Esophagus muscularis mucosa (tissue), 4 donors: ENCODE data around the gene GYPC. TPM values are rescaled to one million over a fixed set of nuclear protein-coding genes. Genes with fewer than 3 reads are reported as not detected.

Source experiments
- DNase-seq: peaks from one replicate; pipeline ENCODE4 v3.0.0-alpha.2; 2017; ENCODE audit errors: extremely low spot score
- H3K27ac ChIP-seq, 4 donors: fragments of 200-600 bp; sonication (generic); replicated peaks in 1 of 4; 1 replicate in 3 of 4; 2 replicates in 1 of 4; pipeline ENCODE4 v1.5.1; 2016 to 2019; ENCODE audit warnings: mild to moderate bottlenecking in 1 of 4
- H3K27me3 ChIP-seq, 4 donors: fragments of 200-600 bp; sonication (generic); one replicate each; pipeline versions ENCODE4 v1.5.1 to v1.6.0; 2016 to 2019
- H3K36me3 ChIP-seq, 4 donors: fragments of 200-600 bp; sonication (generic); one replicate each; pipeline ENCODE4 v1.5.1; 2016 to 2019
- H3K4me1 ChIP-seq, 4 donors: fragments of 200-600 bp; sonication (generic); one replicate each; pipeline ENCODE4 v1.5.1; 2016 to 2019
- H3K4me3 ChIP-seq, 4 donors: fragments of 200-600 bp; sonication (generic); 1 replicate in 2 of 4; 2 replicates in 2 of 4; pipeline ENCODE4 v1.5.1; 2016 to 2019; ENCODE audit warnings: mild to moderate bottlenecking in 4 of 4, moderate library complexity in 1 of 4
- H3K9me3 ChIP-seq, 4 donors: fragments of 200-600 bp; sonication (generic); 1 replicate in 3 of 4; 2 replicates in 1 of 4; pipeline ENCODE4 v1.5.1; 2016 to 2019
- EP300 ChIP-seq: sonication (generic); formaldehyde crosslinking; IDR thresholded peaks from one replicate; pipeline ENCODE4 v1.6.1; 2017; ENCODE audit warnings: antibody characterized with exemption
- POLR2A ChIP-seq: fragments of 450-650 bp; IDR thresholded peaks from one replicate; pipeline ENCODE4 v1.6.1; 2017; ENCODE audit warnings: antibody characterized with exemption, moderate library complexity, mild to moderate bottlenecking, low read depth
- POLR2AphosphoS5 ChIP-seq, 2 donors: sonication (generic); formaldehyde crosslinking; IDR thresholded peaks; one replicate each; pipeline ENCODE4 v1.6.1; 2017; ENCODE audit warnings: antibody characterized with exemption in 2 of 2
- WGBS: methylation state at CpG from one replicate; pipeline ENCODE4 v1.1.5; 2018; 5-methylcytosine and 5-hydroxymethylcytosine counted together
- intact Hi-C: fragments of 100-400 bp; cut with DNase I; formaldehyde crosslinking; loops from one replicate; pipeline ENCODE4 v1.15.1; 2023
- total RNA-seq, 4 donors: library from RNA; depleted of rRNA; stranded (reverse); fragments of >200 nt; gene quantifications; one replicate each; pipeline versions ENCODE4 v1.1.0 to v1.2.1, GENCODE V29; 2016
- TF ChIP-seq, protein P1 (sequence below), 3 experiments: fragments of 200-600 bp in 2 of 3; fragments of 450-650 bp in 1 of 3; sonication (generic) in 2 of 3; IDR thresholded peaks; one replicate each; pipeline ENCODE4 v1.5.1; 2017 to 2019; ENCODE audit warnings: antibody characterized with exemption in 3 of 3, mild to moderate bottlenecking in 2 of 3, moderate library complexity in 1 of 3

GYPC gene
- total RNA-seq, 4 donors from 2014 or later = 119 to 197 (median 167) TPM

DNA sequence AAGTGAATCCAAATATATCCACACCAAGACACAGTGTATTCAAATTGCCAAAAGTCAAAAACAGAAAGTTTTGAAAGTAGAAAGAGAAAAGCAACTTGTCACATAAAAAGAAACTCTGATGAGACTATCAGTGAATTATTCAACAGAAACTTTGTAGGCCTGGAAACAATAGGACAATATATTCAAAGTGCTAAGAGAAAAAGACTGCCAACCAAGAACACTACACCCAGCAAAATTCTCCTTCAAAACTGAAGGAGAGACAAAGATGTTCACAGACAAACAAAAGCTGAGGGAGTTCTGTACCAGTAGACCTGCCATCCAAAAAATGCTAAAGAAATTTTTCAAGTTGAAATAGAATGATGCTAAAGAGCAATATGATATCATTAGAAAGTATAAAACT is 69.6 kb downstream of the GYPC start:
- intact Hi-C loops = no loop called here
- no peak overlapping the region for H3K27ac ChIP-seq
- H3K27me3 ChIP-seq = no peaks in the 10 kb centered on the region
- H3K9me3 ChIP-seq = peaks cover 0 to 17% (median 13%) of the 10 kb centered on the region in 4 donors
- H3K36me3 ChIP-seq = no peaks in the 10 kb centered on the region
- no peak for DNase-seq
- TF ChIP-seq POLR2AphosphoS5 (IDR thresholded peaks at IDR 0.05) (no peak), EP300 (no peak), POLR2A (no peak)
- TF ChIP-seq, protein P1, sequence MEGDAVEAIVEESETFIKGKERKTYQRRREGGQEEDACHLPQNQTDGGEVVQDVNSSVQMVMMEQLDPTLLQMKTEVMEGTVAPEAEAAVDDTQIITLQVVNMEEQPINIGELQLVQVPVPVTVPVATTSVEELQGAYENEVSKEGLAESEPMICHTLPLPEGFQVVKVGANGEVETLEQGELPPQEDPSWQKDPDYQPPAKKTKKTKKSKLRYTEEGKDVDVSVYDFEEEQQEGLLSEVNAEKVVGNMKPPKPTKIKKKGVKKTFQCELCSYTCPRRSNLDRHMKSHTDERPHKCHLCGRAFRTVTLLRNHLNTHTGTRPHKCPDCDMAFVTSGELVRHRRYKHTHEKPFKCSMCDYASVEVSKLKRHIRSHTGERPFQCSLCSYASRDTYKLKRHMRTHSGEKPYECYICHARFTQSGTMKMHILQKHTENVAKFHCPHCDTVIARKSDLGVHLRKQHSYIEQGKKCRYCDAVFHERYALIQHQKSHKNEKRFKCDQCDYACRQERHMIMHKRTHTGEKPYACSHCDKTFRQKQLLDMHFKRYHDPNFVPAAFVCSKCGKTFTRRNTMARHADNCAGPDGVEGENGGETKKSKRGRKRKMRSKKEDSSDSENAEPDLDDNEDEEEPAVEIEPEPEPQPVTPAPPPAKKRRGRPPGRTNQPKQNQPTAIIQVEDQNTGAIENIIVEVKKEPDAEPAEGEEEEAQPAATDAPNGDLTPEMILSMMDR (IDR thresholded peaks at IDR 0.05) = no peak
- H3K4me3 ChIP-seq = no peak overlapping the region
- peaks cover 0 to 7% (median 2%) of the 10 kb centered on the region in 4 donors for H3K4me1 ChIP-seq

DNA sequence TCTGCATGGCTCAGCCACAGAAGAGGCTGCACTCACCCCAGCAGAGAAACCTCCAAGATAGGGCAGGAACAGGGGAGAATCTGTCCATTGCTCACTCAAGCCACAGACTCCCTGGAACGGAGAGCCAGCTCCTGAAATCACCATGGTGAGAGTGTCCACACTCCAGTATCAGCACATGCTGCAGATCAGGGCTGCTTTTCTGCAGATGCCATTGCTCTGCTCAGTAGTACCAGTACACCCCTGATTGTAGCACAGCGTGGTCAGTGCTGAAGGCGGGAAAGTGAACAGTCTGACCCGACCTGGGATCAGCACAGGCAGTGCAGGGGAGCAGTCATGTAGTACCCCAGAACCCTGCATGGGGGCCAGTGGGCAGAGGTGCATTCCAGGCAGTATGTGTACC is 73.9 kb downstream of the GYPC start:
- intact Hi-C loops = no loop called here
- Histone ChIP-seq H3K27me3 (no peaks in the 10 kb centered on the region), H3K4me1 (no peaks in the 10 kb centered on the region), H3K9me3 (peaks cover 0 to 12% (median 8%) of the 10 kb centered on the region in 4 donors), H3K4me3 (no peak overlapping the region), H3K36me3 (no peaks in the 10 kb centered on the region), H3K27ac (no peak overlapping the region)
- peak; percentile 74 for DNase-seq
- TF ChIP-seq POLR2AphosphoS5 (IDR thresholded peaks at IDR 0.05) (no peak), POLR2A (no peak), EP300 (no peak)
- TF ChIP-seq, protein P1 (IDR thresholded peaks at IDR 0.05) = no peak
- WGBS = 75% methylated on average over 3 of the region's 4 CpGs

DNA sequence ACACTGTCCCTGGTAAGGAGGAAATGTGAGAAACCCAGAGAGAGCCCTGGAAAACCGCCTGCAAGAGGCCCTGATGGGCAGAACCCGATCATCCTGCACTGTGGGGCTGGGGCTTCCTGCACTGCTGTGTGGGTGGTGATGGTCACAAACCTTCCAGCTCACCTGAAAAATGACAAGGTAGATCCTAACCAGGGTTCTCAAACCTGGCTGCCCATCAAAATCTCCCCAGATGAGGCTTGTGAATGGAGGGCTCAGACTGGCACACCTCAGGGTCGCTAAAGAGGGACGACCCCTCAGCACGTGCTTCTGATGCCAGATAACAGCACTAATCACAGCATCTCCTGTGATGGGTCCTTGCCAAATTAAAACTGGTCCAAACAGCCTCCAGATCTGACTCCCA is 74.7 kb downstream of the GYPC start:
- H3K36me3 ChIP-seq = no peaks in the 10 kb centered on the region
- no peak for TF ChIP-seq POLR2AphosphoS5 (IDR thresholded peaks at IDR 0.05)
- no peak for TF ChIP-seq POLR2A
- TF ChIP-seq, protein P1 (IDR thresholded peaks at IDR 0.05) = no peak
- TF ChIP-seq EP300 = no peak
- peak; percentile 60 for DNase-seq
- no peak overlapping the region for H3K4me3 ChIP-seq
- H3K27ac ChIP-seq = no peak overlapping the region
- no peaks in the 10 kb centered on the region for H3K4me1 ChIP-seq
- H3K9me3 ChIP-seq = peaks cover 0 to 5% (median 2%) of the 10 kb centered on the region in 4 donors
- intact Hi-C loops = no loop called here
- 87% methylated on average over 4 of the region's 5 CpGs for WGBS
- no peaks in the 10 kb centered on the region for H3K27me3 ChIP-seq

DNA sequence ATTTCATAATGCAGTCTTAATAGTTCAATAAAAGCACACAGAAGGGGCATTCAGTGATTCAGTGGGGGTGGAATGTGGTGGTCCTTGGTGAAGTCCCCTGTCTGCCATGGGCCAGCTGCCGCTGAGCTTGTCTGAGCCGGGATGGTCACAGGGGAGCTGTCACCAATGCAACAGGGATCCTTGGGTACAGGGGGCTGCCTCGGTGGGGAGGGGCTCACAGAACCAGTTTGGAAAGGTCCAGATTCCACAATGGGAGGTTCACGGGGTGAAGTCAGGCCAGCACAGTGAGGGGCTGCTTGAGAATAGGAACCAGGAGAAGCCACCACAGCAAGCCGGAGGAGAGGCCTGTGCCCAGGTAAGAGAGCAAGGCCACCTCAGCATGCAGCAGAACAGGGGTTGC is 75.4 kb downstream of the GYPC start:
- no peaks in the 10 kb centered on the region for H3K27me3 ChIP-seq
- H3K27ac ChIP-seq = no peak overlapping the region
- H3K4me3 ChIP-seq = no peak overlapping the region
- 92% methylated on average over 5 of the region's 5 CpGs for WGBS
- TF ChIP-seq EP300 (no peak), POLR2A (no peak), POLR2AphosphoS5 (IDR thresholded peaks at IDR 0.05) (no peak)
- TF ChIP-seq, protein P1 (IDR thresholded peaks at IDR 0.05) = no peak
- H3K4me1 ChIP-seq = no peaks in the 10 kb centered on the region
- intact Hi-C loops = no loop called here
- peak; percentile 85 for DNase-seq
- no peaks in the 10 kb centered on the region for H3K9me3 ChIP-seq
- H3K36me3 ChIP-seq = no peaks in the 10 kb centered on the region

DNA sequence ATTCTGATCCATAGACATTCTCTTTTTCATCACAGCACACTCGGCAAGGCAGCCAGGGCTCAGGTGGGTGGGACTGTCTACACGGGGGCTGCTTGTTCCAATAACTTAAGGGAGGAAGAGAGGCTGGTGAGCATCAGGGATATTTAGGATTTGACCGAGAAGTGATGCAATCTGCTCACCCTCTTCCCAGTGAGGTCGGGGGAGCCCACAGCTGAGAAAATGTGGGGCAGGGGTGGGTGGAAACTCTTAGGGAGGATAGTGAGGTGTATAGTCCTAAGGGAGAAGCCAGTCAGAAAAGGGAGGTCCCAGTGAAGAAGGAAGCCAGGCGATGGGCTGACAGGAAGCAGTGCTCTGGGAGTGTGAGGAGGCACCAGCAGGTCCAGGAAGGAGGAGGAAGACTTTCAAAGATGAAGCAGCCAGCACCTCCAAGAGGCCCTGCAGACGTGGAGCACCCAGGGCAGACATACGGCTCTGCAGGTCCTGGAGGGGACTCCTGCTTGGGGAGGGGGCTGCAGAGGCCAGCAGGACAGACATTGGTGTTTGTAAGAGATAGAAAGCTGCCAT is 76.8 kb downstream of the GYPC start:
- Histone ChIP-seq H3K4me3 (no peak overlapping the region), H3K36me3 (no peaks in the 10 kb centered on the region), H3K27me3 (no peaks in the 10 kb centered on the region), H3K27ac (no peak overlapping the region), H3K9me3 (no peaks in the 10 kb centered on the region), H3K4me1 (no peaks in the 10 kb centered on the region)
- WGBS = 79% methylated on average over 7 of the region's 7 CpGs
- intact Hi-C loops = no loop called here
- DNase-seq = peak; percentile 87
- TF ChIP-seq, protein P1 (IDR thresholded peaks at IDR 0.05) = no peak
- no peak for TF ChIP-seq POLR2A
- no peak for TF ChIP-seq POLR2AphosphoS5 (IDR thresholded peaks at IDR 0.05)
- no peak for TF ChIP-seq EP300
